Suprapubic skin (tissue), 4 donors: ENCODE results near the gene ANKRD22. TPM values are rescaled to one million over a fixed set of nuclear protein-coding genes. Genes with fewer than 3 reads are reported as not detected.

Source experiments
- DNase-seq, 2 donors: peaks; one replicate each; pipeline ENCODE4 v3.0.0-alpha.2; 2019; ENCODE audit warnings: low spot score in 2 of 2
- H3K27ac ChIP-seq: fragments of 200-600 bp; sonication (generic); one replicate; pipeline ENCODE4 v1.5.1; 2019
- H3K27me3 ChIP-seq: fragments of 200-600 bp; sonication (generic); one replicate; pipeline ENCODE4 v1.5.1; 2019
- H3K36me3 ChIP-seq: fragments of 200-600 bp; sonication (generic); one replicate; pipeline ENCODE4 v1.5.1; 2019
- H3K4me1 ChIP-seq: fragments of 200-600 bp; sonication (generic); one replicate; pipeline ENCODE4 v1.5.1; 2019
- H3K4me3 ChIP-seq: fragments of 200-600 bp; sonication (generic); one replicate; pipeline ENCODE4 v1.5.1; 2019; ENCODE audit warnings: mild to moderate bottlenecking
- H3K9me3 ChIP-seq: fragments of 200-600 bp; sonication (generic); one replicate; pipeline ENCODE4 v1.5.1; 2019
- CTCF ChIP-seq, 2 donors: fragments of 200-600 bp in 1 of 2; fragments of 450-650 bp in 1 of 2; sonication (generic) in 1 of 2; IDR thresholded peaks; one replicate each; pipeline ENCODE4 v1.5.1; 2016 to 2019; ENCODE audit warnings: antibody characterized with exemption in 2 of 2, mild to moderate bottlenecking in 1 of 2, moderate library complexity in 1 of 2
- EP300 ChIP-seq: sonication (generic); formaldehyde crosslinking; IDR thresholded peaks from one replicate; pipeline ENCODE4 v1.6.1; 2017; ENCODE audit warnings: antibody characterized with exemption
- POLR2A ChIP-seq, 2 donors: fragments of 450-650 bp; IDR thresholded peaks; one replicate each; pipeline ENCODE4 v1.6.1; 2017; ENCODE audit warnings: antibody characterized with exemption in 2 of 2, mild to moderate bottlenecking in 2 of 2, moderate library complexity in 2 of 2
- POLR2AphosphoS5 ChIP-seq, 3 donors: sonication (generic); formaldehyde crosslinking; IDR thresholded peaks; one replicate each; pipeline ENCODE4 v1.6.1; 2017; ENCODE audit warnings: antibody characterized with exemption in 3 of 3
- WGBS: methylation state at CpG from one replicate; pipeline ENCODE4 v1.1.5; 2018; 5-methylcytosine and 5-hydroxymethylcytosine counted together
- total RNA-seq, 4 donors: library from RNA; depleted of rRNA; stranded (reverse); fragments of >200 nt; gene quantifications; one replicate each; pipeline ENCODE4 v1.1.0, GENCODE V29; 2016

Gene ANKRD22
- total RNA-seq, 4 donors from 2014 or later, result 19.6 to 30.1 (median 29.3) TPM

GRCh38 chr10:88858491-88858890 is 6.8 kb upstream of the ANKRD22 start:
- no peak for DNase-seq

DNA sequence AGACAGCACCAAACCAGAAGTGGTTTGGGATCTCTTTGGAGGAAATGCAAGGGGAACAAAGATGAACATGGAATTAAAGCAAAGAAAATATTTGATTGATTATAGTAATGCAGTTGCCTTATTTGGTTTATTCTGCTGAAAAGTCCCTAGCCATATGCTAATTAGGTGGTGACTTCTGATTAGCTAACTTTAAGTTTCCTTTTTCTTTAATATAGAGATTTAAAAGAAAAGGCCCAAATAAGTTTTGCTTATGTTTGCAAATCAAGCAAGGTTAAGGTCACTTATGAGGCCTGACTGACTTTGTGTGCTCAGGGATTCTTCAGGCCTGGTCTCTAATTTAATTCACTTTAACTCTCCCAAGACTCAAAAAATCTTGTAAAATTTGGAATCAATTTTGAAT is 6.2 kb upstream of the ANKRD22 start:
- Histone ChIP-seq H3K27me3 (no peaks in the 10 kb centered on the region), H3K36me3 (no peaks in the 10 kb centered on the region), H3K9me3 (no peaks in the 10 kb centered on the region), H3K4me1 (peaks cover 19% of the 10 kb centered on the region), H3K27ac (no peak overlapping the region), H3K4me3 (no peak overlapping the region)
- DNase-seq, result no peak
- no peak for TF ChIP-seq CTCF (IDR thresholded peaks at IDR 0.05)
- TF ChIP-seq POLR2A (IDR thresholded peaks at IDR 0.05), result no peak
- no peak for TF ChIP-seq EP300
- no peak for TF ChIP-seq POLR2AphosphoS5 (IDR thresholded peaks at IDR 0.05)

More at GRCh38 chr10:88858491-88858890, 6.8 kb upstream of the ANKRD22 start:
- Histone ChIP-seq H3K9me3 (no peaks in the 10 kb centered on the region), H3K4me1 (peaks cover 15% of the 10 kb centered on the region), H3K4me3 (no peak overlapping the region), H3K27me3 (no peaks in the 10 kb centered on the region), H3K36me3 (no peaks in the 10 kb centered on the region), H3K27ac (no peak overlapping the region)
- WGBS, result 51% methylated on average over 2 of the region's 2 CpGs
- TF ChIP-seq POLR2A (IDR thresholded peaks at IDR 0.05) (no peak), EP300 (no peak), CTCF (IDR thresholded peaks at IDR 0.05) (no peak), POLR2AphosphoS5 (IDR thresholded peaks at IDR 0.05) (no peak)

GRCh38 chr10:88854684-88855083 is 3.0 kb upstream of the ANKRD22 start:
- Histone ChIP-seq H3K9me3 (no peaks in the 10 kb centered on the region), H3K27ac (no peak overlapping the region), H3K4me1 (peaks cover 36% of the 10 kb centered on the region)

DNA sequence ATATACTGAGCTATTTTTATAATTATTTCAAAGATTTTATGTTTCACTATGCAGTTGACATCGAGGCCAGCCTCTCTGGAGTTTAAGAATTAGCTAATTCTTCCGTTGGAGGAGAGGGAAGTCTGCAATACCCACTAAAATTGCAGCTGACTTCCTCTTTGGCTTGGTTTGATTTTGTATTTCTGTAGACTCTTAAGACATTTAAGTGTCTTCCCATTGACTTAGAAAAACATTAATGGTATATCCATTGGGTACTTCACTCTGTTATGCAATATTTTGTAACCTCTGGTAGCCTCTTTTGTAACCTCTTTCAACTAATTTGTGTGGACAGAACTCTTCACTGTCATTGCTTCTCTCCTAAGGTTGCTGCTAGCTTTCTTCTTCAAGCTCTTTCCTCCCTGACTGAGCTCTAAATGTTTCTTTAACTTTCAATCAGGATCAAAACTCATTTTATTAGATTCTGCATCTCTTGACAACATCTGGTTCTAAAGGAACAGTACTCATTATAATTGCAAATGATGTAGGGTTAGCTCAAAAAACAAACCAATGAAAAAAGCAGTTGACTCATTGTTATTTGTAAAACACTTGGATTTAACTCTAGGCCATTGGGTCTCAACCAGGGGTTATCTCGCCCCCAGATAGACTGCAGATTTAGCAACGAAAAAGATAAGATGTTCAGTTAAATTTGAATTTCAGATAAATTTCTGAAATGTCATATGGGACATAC is 1.7 kb upstream of the ANKRD22 start:
- Histone ChIP-seq H3K9me3 (no peaks in the 10 kb centered on the region), H3K4me1 (peaks cover 48% of the 10 kb centered on the region), H3K27me3 (no peaks in the 10 kb centered on the region), H3K4me3 (no peak overlapping the region), H3K27ac (peak overlapping the region; percentile 42), H3K36me3 (no peaks in the 10 kb centered on the region)
- no peak for TF ChIP-seq EP300
- WGBS, result 73% methylated on average over 4 of the region's 4 CpGs
- DNase-seq, result no peak

More at GRCh38 chr10:88854684-88855083, 3.0 kb upstream of the ANKRD22 start:
- Histone ChIP-seq H3K36me3 (no peaks in the 10 kb centered on the region), H3K27me3 (no peaks in the 10 kb centered on the region), H3K4me3 (no peak overlapping the region)
- 61% methylated on average over 3 of the region's 3 CpGs for WGBS
- TF ChIP-seq POLR2AphosphoS5 (IDR thresholded peaks at IDR 0.05) (no peak), EP300 (no peak), POLR2A (IDR thresholded peaks at IDR 0.05) (no peak), CTCF (IDR thresholded peaks at IDR 0.05) (no peak)
- DNase-seq, result no peak

DNA sequence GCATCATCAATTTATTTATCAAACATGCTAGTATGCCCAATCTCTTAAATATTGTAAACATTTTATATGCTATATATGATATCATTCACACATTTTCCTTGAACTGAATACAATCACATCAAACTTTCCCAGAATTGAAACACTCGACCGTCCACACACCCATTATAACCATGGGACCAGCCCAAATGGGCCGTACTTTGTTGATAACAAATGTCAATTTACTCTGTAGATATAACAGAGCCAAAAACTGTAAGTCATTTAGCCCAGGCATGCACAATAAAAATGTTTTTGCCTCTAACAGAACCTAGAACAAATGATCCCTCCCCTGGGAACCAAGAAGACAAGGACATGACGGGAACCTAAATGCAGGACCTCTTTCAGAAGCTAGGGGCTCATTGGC is 683 bp upstream of the ANKRD22 start:
- DNase-seq, result no peak
- WGBS, result 66% methylated on average over 4 of the region's 4 CpGs
- Histone ChIP-seq H3K9me3 (no peaks in the 10 kb centered on the region), H3K4me1 (peaks cover 49% of the 10 kb centered on the region), H3K27me3 (no peaks in the 10 kb centered on the region), H3K4me3 (no peak overlapping the region), H3K36me3 (no peaks in the 10 kb centered on the region), H3K27ac (peak overlapping the region; percentile 42)
- TF ChIP-seq POLR2A (IDR thresholded peaks at IDR 0.05) (no peak), CTCF (IDR thresholded peaks at IDR 0.05) (no peak), POLR2AphosphoS5 (IDR thresholded peaks at IDR 0.05) (no peak), EP300 (no peak)

DNA sequence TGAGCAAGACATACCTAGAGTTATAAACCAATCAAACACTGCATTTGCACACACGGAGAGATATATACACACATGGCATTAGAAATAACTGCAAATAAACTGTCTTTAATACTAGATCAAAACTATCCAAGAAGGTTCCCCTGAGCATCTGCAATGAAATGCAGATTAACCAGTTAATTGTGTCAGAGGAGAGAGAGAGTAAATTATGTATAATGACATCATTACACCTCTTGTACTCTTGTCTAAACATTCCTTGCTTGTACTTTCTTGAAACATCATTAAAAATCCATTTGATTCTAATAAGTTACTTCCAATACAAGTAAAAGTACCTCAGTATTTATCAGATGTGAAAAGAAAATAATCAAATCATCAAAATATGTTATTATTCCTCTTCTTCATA is 932 bp downstream of the ANKRD22 start:
- TF ChIP-seq POLR2AphosphoS5 (IDR thresholded peaks at IDR 0.05) (no peak), EP300 (no peak), POLR2A (IDR thresholded peaks at IDR 0.05) (no peak), CTCF (IDR thresholded peaks at IDR 0.05) (no peak)
- no peaks in the 10 kb centered on the region for H3K27me3 ChIP-seq
- H3K4me1 ChIP-seq, result peaks cover 49% of the 10 kb centered on the region
- H3K9me3 ChIP-seq, result no peaks in the 10 kb centered on the region
- no peak for DNase-seq
- 63% methylated on average over 1 of the region's 1 CpG for WGBS
- peak overlapping the region; percentile 71 for H3K27ac ChIP-seq
- peak overlapping the region; percentile 29 for H3K4me3 ChIP-seq
- H3K36me3 ChIP-seq, result no peaks in the 10 kb centered on the region
